ENCODE results near the gene PSPC1.
"Not testable (repeated sequence)": the region's sequence is repeated elsewhere in the genome, so short reads cannot be mapped to it uniquely, and the experiment has no call there.

GRCh38 chr13:19701619-19702018, 81.1 kb downstream of the PSPC1 start:
- not testable (repeated sequence) for TF ChIP-seq EZH2 (IDR thresholded peaks at IDR 0.05; ENCODE audit: low read length); CTCF (optimal IDR thresholded peaks at IDR 0.05 in 1 of 3, IDR thresholded peaks at IDR 0.05 in 1 of 3, conservative IDR thresholded peaks at IDR 0.05 in 1 of 3; ENCODE audit: extremely low read depth in 1 of 3, insufficient read depth in 2 of 3, low read length in 3 of 3)

Data from keratinocyte (primary cell).